Measurements from ENCODE around the gene PTPN13.

Gene PTPN13

DNA sequence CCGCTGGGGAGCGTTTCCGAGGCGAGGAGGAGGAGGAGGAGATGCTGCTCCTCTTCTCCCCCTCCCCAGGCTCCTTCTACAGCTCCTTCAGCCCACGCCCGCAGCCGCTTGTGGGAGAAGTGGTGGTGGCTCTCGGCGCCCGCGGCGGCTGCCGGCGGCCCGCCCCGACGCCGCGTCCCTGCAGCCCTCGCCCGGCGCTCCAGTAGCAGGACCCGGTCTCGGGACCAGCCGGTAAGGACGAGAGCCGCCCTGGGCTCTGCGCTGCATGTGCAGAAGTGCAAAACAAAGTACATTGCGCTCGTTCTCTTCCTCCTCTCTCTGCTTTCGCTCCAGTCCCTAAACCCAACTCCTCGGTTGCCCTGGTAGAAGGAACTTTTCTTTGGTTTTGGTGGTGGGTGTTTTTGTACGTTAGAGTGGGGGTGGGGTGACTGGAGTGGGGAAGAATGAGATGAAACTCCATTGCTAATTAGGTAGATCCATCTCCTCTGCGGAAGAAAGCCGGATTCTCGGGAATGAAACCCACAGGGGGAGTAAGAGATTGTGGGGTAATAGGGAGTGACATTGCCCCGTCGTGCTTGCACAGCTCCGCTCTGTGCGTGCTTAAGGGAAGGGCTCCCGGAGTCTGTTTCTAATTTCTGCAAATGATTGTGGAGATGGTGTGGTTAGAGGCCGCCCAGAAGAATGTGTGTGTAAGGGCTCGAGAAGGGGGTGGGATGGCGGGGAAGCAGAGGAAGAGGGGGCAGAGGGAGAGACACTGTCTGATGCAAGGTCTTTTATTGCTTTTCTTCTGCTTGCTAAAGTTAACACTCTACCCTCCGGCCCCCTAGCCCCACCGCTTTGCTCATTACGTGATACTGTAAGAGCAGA, 677 bp downstream of the PTPN13 start:
- peak; percentile 29 for DNase-seq

DNA sequence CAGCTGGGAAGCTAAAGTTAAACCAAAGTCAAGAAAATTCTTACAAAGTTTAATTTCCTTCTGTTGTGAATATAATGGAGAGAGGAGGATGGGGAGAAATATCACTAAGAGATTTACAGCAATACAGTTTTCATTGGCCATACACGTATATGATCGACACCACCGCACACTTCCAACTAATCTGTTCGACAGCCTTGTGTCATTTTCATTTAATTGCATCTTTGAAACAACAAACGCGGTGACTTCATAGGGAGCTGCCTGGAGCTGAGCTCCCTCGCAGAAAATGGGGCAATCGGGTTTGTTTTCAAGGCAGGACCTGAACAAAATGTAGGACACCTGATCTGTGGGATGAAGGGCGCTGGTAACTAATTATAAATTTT, 1.3 kb downstream of the PTPN13 start:
- no peak for DNase-seq

DNA sequence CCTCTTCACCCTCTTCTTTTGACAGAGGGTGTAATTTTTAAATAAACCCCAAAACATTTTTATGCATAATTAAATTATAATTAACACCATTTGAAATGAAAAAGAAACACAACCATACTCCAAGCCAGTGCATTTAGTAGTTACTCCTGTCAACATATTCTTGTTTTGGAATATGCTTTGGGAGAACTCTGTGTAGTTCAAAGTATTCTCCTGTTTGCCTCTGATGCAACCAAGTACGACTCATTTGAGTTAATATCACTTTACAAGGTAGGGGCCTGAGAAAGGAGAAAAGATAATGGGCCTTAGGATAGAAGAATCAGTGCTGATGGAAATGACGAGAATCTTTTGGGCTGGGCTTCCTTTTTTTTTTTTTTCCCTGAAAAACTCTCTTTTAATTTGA, 2.7 kb downstream of the PTPN13 start:
- no peak for DNase-seq

DNA sequence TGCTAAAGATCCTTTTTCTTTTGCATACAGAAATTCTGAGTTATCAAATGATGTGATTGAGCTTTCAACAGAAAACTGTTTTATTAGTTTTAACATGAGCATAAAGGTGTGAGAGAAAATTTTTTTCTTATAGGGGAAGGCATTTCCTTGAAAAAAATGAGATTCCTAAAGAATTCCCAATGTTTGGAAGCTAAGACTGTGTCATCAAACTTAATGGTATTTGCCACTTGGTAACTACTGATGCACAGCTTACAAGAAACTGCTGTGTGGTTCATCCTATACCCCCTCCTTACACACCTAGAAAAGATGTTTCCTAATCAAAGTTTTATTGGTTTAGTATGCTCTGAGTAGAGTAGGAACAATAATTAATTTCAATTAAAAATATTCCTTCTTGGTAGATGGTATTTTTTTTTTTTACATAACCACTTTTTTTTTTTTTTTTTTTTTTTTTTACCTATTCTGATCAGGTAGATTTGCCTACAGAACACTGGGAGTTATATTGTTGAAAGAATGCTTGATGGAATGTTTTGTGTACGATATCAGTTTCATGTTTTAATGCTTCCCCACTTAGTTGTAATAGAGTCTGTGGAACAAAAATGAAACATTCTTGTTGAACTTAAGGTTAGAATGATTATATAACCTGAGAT, 6.0 kb downstream of the PTPN13 start:
- DNase-seq: no peak

DNA sequence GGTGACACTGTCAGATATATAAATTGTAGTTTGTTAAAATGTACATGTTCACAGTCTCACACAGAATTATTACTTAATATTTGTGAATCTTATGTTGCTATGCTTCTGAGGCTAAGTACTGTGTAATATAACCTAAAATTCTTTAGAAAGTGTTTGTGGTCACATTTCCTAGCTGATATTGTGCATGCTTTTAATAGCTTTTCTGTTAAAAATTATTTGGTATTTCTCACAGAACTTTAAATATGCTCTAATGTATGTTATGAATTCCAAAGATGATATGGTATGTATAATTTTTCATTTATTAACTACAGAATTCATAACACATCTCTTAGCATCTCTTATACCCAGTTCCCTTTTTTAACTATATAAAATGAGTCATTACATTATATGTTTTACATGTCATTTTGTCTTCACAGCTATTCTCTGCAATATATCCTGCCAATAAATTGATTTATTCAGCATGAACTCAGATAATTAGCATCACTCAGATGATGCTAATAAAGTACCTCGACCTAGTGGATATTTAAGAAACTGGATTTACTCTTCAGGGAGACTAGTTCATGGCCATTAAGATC, 9.3 kb downstream of the PTPN13 start:
- DNase-seq: no peak

DNA sequence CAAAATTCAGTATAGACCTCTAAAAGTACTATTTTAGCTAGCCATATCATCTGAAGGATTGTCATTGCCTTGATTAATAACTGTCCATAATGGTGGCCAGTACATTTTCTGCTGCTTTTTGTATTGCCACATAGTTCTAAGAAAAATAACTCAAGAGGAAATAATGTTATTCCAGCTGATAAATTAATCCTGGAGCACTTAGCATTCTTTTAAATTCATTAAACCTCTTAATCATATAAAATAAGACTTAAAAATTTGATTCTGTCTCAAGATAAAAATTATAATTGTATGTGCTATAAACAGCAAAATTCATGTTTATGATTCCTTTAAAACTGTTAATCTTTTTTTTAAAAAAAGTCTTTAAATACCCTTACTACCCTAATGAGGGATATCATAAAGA, 12.7 kb downstream of the PTPN13 start:
- no peak for DNase-seq

DNA sequence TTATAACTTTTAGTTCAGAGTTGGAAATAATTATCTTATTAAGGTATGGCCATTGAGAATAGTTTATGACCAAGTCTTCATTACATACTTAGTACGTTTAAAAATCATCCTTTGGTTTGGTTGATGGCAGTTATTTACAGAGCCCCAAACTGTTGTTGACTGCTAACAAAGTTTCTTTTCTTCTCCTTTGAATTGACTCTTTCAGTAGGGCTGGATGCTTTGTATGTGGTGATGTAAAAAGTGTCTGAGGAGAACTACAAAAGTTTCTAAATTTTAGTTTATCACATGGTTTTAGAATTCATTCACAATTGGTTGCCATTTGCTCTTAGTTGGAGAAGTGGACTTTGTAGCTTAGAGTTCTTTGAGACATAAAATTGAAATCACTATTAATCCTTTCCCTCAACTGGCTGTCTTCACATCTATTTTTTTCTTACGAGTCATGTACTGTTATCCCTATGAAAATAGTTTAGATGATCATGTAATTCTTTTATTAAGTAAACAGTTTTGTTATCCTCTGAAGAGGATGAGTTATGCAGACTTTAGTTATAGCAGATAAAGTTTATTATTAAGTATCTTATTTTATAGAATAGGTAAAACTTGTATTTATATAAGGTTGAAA, 14.8 kb downstream of the PTPN13 start:
- no peak for DNase-seq

DNA sequence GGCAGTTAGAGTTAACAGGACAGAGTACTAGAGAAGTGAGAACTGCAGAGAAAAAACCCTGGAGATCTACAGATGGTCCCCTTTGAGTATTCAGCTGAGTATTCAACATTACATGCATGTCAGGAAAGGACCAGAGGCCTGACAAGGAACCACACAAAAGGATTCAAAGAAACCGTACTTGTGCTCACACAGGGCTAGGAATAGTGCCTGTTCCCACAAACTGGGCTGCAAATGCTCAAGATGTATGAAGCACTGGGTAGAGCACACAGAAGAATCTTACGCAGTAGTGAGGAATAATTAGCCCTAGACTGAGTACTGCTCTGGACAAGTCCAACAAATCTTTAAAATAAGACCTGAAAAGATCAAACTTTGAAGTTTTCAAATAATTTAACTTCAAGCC, 17.6 kb downstream of the PTPN13 start:
- DNase-seq: no peak

DNA sequence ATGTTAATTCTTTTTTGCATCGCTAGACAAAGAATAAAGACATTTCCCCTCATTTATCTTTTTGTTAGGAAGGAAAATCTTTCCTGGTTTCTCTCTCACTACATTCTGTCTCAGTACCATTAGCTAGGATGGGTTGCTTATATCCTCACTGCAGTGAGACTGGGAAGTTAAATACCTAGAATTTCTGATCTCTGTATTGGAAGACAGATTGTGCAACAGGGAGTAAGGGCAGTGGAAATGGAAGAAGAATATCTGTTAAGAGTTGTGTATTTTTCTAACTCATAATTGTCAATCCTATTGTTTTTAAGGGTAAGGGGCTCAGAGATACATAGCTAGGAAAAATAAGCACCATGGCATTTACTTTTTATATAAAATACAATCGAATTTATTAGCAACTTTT, 19.6 kb downstream of the PTPN13 start:
- DNase-seq: no peak

DNA sequence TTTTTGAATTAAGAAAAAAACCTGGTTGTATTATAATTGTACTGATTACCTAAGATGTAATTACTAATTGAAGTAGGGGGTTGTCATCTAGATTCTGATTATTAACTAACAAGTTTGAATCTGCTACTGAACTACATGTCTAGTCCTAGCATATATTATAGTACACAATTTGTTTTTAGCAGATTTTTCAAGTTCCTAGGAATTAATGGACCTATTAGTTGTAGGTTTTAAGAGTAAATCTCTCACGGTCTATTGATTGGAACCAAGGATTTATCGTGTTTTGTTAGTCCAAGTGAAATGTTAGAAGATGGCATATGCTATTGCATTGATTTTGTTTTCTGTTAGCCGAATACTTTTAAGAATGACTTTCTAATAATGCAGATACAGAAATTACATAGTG, 20.8 kb downstream of the PTPN13 start:
- DNase-seq: no peak

DNA sequence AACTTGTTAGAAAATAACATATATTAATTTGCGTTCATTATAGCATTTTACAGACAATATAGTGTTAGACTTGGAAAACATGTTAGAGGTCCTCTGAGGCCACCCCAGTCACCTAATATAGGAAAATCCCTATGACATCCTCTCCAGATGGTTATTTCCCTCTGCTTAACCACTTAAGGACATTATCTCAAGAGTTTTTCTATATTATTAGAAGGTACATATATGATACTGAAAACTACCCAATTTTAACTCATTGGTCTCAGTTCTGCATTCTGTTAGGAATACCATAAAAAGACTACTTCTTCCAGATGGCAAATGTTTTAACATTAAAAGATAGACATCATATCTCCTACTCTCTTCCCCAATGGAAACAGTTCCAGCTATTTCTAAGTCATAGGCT, 21.4 kb downstream of the PTPN13 start:
- DNase-seq: peak; percentile 36

DNA sequence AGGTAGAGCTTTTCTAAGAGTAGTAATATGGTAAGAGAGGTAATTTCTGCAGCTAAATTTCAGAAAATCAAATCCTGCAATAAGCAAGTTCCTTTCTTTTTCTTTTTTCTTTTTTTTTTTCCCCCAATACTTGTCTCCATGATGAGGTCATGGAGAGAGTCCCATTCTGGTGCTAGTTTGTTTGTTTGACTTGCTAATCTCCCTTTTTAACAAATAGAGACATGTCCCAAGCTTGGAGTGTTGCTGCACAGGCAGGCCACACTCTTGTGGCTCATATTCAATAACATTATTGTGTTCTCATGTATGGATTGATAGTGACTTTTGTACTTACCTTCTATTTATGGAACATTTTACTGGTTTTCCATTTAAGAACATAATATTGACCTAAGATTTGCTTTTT, 25.5 kb downstream of the PTPN13 start:
- DNase-seq: no peak

DNA sequence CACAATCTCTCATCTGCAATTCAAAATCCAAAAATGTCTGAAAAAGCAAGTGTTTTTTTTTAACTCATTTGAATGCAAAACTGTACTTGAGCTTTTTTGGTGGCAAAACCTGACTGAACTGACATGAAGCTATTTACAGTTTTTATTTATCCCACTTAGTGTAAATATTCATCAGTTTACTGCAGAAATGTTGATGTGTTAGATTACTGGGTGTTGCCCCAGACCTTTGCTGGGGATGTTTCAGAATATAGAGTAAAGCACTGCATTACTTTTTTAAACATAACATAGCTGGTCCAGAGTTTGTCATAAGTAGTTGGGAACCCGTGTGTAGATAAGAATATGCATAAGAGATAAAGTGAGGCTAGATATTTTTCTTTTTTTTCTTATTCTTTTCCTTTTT, 27.3 kb downstream of the PTPN13 start:
- no peak for DNase-seq

DNA sequence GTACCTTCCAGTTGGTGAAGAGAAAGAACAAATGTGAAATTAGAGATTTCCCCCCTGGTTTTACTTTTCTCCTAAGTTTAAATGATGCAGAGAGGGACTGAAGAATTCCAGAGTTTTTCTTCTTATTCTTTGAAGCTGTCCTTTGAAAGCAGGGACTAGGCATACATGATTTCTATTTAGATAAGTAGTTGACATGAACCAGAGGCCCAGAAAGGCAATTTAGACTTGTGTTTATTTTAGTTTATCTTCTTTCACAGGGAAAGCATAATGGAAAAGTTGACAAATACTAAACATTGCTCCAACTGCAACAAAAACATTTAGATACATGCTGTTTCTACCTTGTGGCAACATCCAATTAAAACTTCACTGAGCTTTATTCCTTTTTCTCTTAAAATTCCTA, 32.0 kb downstream of the PTPN13 start:
- no peak for DNase-seq

DNA sequence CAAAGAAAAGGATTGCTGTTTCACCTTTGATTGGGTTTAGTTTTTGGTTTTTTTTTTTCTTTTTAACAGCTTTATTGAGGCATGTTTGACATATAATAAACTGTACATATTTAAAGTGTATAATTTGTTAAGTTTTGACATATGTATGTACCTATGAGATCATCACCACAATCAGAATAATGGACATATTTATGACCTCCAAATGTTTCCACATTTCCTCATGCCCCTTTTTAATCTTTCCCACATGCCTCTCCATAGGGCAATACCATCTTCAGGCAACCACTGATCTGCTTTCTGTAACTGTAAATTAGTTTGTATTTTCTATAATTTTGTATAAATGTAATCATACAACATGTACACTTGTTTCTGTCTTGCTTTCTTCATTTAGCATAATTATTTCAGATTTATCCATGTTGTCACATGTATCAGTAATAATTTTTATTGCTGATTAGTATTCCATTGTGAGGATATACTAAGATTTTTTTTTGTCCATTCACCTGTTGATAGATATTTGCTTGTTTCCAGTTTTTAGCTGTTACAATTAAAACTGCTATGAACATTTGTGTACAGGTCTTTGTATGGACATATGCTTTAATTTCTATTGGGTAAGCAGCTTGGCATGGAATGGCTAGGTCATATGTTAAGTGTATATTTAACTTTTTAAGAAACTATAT, 33.5 kb downstream of the PTPN13 start:
- no peak for DNase-seq

DNA sequence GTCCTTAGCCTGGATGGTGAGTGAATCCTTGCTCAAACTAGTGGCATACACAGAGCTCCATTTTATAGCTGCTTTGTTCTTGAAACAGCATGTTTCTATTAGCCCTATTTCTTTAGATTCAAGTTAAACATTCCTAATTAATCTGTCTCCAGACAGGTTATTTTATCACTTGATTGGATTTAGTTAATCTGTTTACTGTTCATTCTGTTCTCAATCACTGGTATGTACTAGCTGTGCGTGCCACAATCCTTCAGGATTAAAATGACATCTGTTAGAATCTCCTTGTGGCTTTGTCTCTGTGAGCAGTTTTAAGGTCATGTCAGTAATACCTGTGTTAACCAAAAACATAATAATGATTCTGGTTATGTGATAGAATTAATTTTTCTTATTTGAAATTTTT, 36.5 kb downstream of the PTPN13 start:
- DNase-seq: peak; percentile 46

DNA sequence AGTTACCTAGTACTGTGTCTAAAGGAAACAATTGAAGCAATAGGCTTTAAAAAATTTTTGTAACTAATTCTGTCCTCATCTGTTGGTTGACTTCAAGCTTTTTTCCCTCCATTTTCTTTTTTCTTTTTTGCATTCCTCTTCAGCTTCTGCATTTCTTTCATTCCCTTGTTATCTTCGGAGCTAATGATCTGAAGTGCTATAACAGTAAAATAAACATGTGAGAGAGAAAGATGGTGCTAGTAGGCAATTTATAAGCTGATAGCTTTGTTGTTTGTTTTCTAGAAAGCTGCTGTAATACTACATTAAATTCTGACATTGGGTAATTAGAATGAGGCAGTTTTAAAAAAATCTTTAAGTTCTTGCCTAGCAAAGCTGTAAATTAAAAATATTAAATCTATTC, 37.1 kb downstream of the PTPN13 start:
- DNase-seq: no peak

DNA sequence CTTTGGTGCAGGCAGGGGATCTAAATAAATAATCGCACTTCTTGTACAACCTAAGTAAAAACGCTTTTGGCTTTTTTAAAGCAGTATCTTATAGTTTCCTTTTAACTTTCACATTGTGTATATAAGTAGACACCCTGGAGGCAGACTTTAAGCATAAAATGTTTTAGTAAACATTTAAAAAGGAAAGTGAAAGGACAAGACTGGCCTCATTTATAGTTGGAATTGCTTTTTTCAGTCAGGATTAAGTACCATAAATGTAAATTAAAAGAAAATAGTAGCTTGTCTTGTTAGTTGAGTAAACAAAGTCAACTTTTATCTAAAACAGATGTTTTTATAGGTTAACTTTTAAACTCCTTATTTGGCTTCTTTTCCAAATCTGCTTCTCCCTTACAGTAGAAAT, 39.7 kb downstream of the PTPN13 start:
- DNase-seq: no peak

DNA sequence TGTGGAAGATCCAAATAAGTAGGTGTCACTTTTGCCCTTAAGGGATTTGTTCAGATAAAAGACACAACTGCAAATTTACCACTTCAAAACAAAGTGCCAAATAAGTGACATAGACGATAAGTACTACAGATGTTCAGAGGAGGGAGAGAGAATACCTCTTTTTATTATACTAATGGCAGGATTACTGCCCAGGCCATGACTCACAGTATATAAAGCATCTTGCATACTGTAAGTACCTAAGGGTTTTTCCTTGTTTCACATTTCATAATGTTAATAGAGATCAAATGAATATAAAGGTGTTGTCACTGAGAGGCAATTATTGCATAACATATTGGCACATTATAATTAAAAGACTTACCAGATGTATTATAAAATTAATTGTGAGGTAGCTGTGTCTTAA, 46.4 kb downstream of the PTPN13 start:
- no peak for DNase-seq

DNA sequence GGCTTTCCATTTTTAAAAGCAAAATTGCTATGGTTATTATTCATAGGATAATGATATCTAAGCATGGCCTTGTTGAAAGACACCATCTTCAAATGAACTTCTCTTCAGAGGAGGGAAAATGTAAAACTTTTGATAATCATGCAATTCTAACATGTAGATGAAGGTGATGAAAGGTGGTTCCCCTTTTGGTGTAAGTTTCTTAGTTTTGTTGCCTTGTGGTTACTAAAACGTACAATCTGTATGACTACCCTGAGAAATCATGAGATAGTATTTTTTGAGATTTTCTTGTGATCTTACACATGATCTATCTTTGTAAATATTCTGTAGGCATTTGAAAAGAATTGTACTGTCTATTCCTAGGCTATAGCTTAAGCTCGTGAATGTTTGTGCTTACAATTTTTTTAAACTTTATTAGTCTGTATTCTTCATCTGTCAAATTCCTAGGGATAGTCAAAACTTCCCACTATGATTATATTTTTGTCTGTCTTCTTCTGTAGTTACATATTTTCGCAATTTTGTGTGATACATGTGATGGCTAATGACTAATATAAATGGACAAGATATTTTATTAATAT, 47.5 kb downstream of the PTPN13 start:
- no peak for DNase-seq

DNA sequence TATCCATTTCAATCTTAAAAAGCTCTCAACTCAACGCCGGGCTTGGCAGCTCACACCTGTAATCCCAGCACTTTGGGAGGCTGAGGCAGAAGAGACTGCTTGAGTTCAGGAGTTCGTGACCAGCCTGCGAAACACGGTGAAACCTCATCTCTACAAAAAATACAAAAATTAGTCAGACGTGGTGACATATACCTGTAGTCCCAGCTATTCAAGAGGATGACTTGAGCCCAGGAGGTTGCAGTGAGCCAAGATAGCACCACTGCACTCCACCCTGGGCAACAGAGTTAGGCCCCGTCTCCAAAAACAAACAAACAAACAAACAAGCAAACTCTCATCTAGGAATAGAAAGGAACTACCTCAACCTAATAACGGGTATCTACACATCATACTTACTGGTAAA, 50.8 kb downstream of the PTPN13 start:
- DNase-seq: no peak

DNA sequence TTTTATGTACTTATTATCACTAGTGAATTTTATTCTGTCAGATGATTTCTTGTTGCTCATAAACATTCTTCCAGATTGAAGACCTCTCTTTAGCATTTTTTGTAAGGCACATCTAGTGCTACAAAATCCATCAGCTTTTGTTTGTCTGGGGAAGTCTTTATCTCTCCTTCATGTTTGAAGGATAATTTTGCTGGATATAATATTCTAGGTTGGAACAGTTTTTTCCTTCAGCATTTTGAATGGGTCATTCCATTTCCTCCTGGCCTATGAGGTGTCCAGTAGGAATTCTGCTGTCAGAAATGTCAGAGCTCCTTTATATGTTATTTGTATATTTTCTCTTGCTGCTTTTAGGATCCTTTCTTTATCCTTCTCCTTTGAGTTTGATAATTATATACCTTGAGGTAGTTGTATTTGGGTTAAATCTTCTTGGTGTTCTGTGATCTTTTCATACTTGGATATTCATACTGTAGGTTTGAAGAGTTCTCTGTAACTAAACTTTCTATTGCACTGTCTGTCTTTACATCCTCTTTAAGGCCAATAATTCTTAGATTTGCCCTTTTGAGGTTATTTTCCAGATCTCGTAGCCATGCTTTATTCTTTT, 58.3 kb downstream of the PTPN13 start:
- DNase-seq: no peak
